Ovary (tissue), 3 donors: Measurements from ENCODE around the gene ATP11C.

Experiments used
- EP300 ChIP-seq: sonication (generic); formaldehyde crosslinking; IDR thresholded peaks from one replicate; pipeline ENCODE4 v1.6.1; 2017; ENCODE audit warnings: antibody characterized with exemption
- POLR2A ChIP-seq: fragments of 450-650 bp; IDR thresholded peaks from one replicate; pipeline ENCODE4 v1.6.1; 2017; ENCODE audit warnings: antibody characterized with exemption, mild to moderate bottlenecking, moderate library complexity
- TF ChIP-seq, protein P1 (sequence below), 3 donors: fragments of 450-650 bp in 2 of 3; fragments of 200-600 bp in 1 of 3; IDR thresholded peaks; one replicate each; pipeline versions ENCODE4 v1.5.1 to v1.8.0; 2016 to 2022; ENCODE audit warnings: antibody characterized with exemption in 3 of 3, mild to moderate bottlenecking in 1 of 3
- donor health status: DM: no; HTN: no; CAD: no.

DNA sequence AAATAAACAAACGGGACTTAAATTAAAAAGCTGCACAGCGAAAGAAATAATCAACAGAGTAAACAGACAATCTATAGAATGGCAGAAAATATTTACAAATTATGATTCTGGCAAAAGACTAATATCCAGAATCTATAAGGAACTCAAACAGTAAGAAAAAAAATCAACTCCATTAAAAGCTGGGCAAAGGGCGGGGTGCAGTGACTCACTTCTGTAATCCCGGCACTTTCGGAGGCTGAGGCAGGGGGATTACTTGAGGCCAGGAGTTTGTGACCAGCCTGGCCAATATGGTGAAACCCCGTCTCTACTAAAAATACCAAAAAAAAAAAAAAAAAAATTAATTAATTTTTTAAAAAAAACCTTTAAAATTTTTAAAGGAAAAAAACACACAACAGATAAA lies 109.0 kb downstream of the ATP11C start:
- TF ChIP-seq POLR2A = no peak
- TF ChIP-seq, protein P1, sequence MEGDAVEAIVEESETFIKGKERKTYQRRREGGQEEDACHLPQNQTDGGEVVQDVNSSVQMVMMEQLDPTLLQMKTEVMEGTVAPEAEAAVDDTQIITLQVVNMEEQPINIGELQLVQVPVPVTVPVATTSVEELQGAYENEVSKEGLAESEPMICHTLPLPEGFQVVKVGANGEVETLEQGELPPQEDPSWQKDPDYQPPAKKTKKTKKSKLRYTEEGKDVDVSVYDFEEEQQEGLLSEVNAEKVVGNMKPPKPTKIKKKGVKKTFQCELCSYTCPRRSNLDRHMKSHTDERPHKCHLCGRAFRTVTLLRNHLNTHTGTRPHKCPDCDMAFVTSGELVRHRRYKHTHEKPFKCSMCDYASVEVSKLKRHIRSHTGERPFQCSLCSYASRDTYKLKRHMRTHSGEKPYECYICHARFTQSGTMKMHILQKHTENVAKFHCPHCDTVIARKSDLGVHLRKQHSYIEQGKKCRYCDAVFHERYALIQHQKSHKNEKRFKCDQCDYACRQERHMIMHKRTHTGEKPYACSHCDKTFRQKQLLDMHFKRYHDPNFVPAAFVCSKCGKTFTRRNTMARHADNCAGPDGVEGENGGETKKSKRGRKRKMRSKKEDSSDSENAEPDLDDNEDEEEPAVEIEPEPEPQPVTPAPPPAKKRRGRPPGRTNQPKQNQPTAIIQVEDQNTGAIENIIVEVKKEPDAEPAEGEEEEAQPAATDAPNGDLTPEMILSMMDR (IDR thresholded peaks at IDR 0.05) = no peak
- TF ChIP-seq EP300 = no peak
